ENCODE measurements around the gene GAL3ST2. TPM values are rescaled to one million over a fixed set of nuclear protein-coding genes. Genes with fewer than 3 reads are reported as not detected.

Gene GAL3ST2
- total RNA-seq: not detected in 2 replicates

GRCh38 chr2:241776336-241777169, at the start of gene GAL3ST2:
GAL3ST2 (plus strand) TSS chr2:241776822; CDS start chr2:241776956, 134 bp downstream.

GRCh38 chr2:241734467-241735208, 42.0 kb upstream of the GAL3ST2 start, which contains the start of gene D2HGDH:
D2HGDH (plus strand) TSS chr2:241734630; CDS start chr2:241735225, 595 bp downstream.

GRCh38 chr2:241808721-241809382, 32.2 kb downstream of the GAL3ST2 start, which contains the start of gene NEU4:
NEU4 (plus strand) TSS chr2:241809193; CDS start chr2:241814485, 5,292 bp downstream.

Other genes starting within 250 kb of the GAL3ST2 start
- 29.7 and 36.5 TPM in 2 replicates for gene BOK, start 218.1 kb upstream of the GAL3ST2 start, total RNA-seq
- gene THAP4, start 139.7 kb upstream of the GAL3ST2 start, total RNA-seq: 49.8 and 62.0 TPM in 2 replicates
- 64.5 and 66.7 TPM in 2 replicates for gene ATG4B, start 139.1 kb upstream of the GAL3ST2 start, total RNA-seq
- 139 and 142 TPM in 2 replicates for gene DTYMK, start 90.0 kb upstream of the GAL3ST2 start, total RNA-seq
- gene ING5, start 74.8 kb upstream of the GAL3ST2 start, total RNA-seq: 20.2 and 22.0 TPM in 2 replicates
- 10.3 and 11.0 TPM in 2 replicates for gene D2HGDH, start 42.2 kb upstream of the GAL3ST2 start, total RNA-seq
- gene NEU4, start 32.4 kb downstream of the GAL3ST2 start, total RNA-seq: not detected in 2 replicates
- gene PDCD1, start 82.1 kb downstream of the GAL3ST2 start, total RNA-seq: not detected in 2 replicates
- gene RTP5, start 92.9 kb downstream of the GAL3ST2 start, total RNA-seq: not detected in 2 replicates